Fibroblast of skin of right quadriceps (primary cell): Measurements from ENCODE around the gene OR4F15.
A peak's percentile ranks its signal among the peaks of the same experiment; 100 is the strongest.
"Not testable (repeated sequence)": the region's sequence is repeated elsewhere in the genome, so short reads cannot be mapped to it uniquely, and the experiment has no call there.

ENCODE experiments used
- DNase-seq: peaks from one replicate; pipeline ENCODE4 v3.0.0-alpha.2; 2013

Gene OR4F15, protein sequence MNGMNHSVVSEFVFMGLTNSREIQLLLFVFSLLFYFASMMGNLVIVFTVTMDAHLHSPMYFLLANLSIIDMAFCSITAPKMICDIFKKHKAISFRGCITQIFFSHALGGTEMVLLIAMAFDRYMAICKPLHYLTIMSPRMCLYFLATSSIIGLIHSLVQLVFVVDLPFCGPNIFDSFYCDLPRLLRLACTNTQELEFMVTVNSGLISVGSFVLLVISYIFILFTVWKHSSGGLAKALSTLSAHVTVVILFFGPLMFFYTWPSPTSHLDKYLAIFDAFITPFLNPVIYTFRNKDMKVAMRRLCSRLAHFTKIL

DNA sequence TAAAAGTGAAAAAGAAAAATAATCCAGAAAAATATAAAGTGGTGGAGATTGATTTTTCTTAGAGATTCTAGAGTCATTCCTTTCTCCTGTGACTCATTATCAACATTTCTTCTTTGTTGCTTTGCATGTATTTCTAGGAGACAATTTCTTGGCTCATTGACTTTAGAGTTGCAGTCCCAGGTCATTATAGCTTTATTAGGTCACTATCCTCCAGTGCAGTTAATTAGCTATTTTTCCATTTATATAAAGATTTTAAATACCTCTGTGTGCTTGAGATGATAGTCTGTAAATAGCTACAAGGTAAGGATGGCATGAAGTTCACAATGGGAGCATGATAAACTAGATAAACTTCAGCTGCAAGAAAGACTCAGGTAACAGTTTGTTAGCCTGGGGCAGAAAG, at the start of gene OR4F15:
Gene OR4F15 (plus strand): TSS at position 301 of the 400 bp plus-strand sequence. CDS start 5,985 bp downstream, outside the sequence.
- no peak for DNase-seq

DNA sequence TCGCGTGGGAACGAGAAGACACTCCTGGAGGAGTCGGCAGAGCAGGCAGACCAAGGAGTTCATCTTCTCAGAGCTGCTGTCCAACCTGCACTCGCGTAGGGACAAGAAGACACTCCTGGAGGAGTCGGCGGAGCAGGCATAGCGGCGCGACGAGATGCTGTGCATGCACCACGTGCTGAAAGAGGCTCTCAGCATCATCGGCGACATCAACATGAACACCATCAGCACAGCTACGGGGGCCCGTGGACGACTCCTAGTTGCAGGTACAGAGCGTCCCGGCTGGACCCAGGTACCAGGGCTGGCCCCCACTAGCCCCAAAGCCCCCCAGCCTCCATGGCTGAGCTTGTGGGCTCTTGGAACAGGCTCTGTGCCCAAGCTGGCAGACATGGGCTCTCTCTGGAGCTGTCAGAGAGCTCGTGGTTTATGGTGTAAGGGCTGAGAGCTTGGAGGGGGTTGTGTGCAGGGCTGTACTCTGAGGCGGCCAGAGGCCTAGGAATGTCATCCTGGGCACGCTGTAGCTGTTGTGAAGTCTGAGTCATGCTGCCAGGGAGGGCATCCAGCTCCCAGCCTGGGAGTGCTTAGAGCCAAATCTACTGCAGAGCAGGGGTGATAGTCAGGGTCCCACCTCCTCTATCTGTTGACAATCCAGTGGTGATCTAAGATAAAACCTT, 47.2 kb upstream of the OR4F15 start:
- not testable (repeated sequence) for DNase-seq

GRCh38 chr15:101765340-101765671, 46.7 kb upstream of the OR4F15 start:
- DNase-seq, result not testable (repeated sequence)

DNA sequence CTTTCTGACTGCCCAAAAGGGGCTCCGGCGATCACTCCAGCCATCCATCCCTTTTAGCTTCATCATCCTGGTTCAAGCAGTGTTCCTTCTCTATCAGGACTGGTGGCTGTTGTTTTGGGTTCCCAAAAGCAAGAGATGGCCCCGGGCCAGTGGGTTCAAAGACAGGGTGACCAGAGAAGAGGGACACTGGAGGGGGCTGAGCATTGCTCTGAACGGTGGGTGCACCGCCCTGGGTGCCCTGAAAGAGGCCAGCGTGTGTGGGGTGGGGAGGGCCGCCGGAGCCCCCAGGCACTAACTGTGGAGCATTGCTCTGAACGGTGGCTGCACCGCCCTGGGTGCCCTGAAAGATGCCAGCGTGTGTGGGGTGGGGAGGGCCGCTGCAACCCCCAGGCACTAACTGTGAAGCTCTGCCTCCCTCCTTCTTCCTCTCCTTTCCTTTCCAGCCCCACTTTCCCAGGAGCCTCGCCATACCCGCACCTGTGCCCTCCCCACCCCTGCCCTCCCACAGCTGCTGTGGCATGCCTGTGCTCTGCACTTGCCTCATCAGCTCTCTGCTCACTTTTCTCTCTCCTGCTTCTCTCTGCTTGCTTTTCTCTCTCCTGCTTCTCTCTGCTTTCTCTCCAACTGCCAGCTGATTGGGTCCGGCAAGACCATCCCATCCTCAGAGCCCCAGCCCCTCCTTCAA, 46.1 kb upstream of the OR4F15 start:
- DNase-seq, result no peak

DNA sequence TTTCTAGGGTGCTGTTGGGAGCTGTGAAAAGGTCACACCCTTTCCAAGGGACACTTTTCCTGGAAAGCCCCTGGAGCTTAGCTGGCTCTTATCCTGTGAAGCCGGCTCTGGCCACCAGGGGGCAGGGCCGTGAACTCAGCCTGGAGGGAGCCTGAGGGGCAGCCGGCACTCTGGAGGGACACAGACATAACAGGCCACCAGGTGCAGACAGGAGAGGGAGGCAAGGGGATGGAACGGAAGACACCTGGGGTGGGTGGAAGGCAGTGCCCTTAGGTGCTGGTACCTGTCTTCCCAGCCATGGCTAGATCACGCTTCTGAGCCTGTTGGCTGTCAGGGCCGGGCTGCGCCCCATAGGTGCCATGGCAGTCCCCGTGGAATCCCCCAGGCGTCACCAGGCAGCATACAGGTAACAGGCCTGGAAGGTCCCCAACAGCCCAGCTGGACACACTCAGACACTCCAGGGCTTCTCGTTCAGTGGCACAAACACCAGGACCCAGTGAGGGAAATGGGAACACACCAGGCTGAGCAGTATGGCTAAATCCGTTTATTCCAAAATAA, 44.8 kb upstream of the OR4F15 start:
- DNase-seq, result not testable (repeated sequence)

DNA sequence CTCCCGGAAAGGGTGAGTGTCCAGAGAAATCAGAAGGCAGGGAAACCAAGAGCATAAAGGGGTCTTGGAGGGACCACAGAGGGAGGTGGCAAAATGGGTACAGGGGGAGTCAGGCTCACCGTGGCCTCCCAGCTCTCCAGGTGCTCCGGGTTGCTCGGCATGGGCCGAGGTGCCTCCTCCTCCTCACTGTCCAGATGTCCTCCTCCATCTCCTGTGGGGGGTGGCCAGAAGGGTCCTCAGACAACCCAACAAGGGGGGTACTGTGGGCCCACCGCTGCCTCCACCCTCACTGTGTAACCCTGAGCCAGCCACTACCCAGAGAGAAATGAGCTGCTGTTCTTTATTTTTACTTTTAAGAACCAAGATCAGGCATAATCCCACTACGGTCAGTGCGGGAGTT, 39.1 kb upstream of the OR4F15 start:
- DNase-seq, result no peak

DNA sequence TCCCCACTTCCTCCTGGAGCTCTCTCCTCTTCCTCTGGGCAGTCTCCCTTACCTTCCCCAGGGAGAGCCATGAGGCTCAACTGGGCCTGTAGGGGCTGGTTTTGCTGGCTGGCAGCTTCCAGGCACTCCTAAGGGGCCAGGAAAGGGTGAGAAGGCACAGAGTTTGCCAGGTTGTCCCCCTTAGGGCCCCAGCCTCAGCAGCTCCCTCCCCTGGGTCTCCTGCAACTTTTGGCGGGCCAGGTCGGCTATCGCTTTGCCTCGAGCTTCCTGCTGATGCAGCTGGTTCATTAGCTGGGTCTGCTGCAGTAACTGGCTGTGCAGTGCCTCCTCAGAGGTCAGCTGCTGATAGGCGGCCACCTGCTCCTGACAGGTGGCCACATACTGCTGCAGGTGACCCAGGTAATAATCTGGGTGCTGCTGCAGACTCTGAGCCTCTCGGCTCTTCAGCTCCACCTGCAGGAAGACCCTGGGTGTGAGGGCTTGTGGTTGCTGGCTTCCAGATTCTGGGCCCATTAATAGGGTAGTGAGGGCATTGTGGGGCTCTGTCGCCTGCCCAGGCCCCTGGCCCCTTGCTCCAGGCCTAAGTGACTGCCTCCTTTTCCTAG, 38.4 kb upstream of the OR4F15 start:
- no peak for DNase-seq

DNA sequence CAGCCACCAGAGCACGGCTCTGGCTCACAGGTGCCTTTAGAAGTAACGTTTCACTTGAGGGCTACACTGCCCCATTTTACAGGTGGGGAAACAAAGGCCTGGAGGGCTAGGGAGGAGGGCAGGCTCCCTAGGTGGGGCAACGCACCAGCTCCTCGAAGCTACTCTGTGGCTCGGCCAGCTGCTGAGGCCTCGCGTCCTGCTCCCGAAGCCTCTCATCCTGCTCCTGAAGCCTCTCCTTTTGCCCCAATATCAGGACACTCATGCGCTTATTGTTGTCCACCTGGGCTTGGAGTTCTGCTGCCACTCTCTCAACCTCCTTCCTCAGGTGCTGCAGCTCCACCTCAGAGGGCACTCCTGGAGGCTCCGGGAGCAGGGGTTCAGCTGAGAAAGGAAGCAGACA, 36.9 kb upstream of the OR4F15 start:
- DNase-seq, result no peak

DNA sequence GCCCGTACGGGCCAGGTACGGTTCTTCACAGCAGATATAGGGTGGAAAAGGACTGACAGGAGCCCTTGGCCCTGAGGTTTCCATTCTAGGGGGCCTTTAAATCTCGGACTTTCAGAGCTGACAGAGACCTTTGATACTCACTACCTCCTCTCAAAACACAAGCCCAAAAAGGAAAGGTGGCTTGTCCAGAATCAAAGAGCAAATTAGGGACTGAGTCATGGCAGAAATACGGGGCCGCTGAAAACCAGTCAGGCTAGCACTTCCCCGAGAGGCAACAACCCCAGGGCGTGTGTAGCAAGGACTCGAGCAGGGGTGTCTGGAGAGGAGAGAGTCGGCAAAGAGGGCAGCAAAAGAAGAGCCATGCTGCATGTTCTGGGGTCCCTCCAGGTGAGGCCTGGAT, 33.4 kb upstream of the OR4F15 start:
- DNase-seq, result not testable (repeated sequence)

- peak; percentile 11 for DNase-seq
These were observed 31.8 kb upstream of the OR4F15 start for GRCh38 chr15:101780225-101780624.

- DNase-seq, result no peak
These were observed 30.1 kb upstream of the OR4F15 start for GRCh38 chr15:101781928-101782327.

- DNase-seq, result no peak
These were observed 27.4 kb upstream of the OR4F15 start for GRCh38 chr15:101784644-101785043.

DNA sequence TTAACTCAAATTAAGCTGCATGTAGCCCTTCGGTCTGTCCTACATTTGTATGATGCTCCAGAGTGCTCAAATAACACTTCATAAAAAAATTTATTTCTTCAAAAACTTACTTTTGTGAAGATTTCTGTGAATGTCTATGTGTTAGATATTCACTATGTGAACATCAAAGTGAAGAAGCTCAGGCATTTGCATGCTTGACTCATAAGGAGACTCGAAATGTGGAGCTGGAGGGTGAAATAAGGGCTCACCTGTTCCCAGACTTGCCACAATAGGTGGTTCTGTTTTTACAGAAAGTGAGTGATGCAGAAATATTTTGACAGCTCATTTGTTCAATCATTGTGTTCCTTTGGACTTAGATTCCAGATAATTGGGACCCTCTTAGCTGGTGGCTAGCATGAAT, 25.6 kb upstream of the OR4F15 start:
- DNase-seq, result not testable (repeated sequence)

GRCh38 chr15:101788001-101788400, 24.0 kb upstream of the OR4F15 start:
- not testable (repeated sequence) for DNase-seq

- not testable (repeated sequence) for DNase-seq
These were observed 23.3 kb upstream of the OR4F15 start for GRCh38 chr15:101788503-101789269.

- DNase-seq, result not testable (repeated sequence)
These were observed 21.3 kb upstream of the OR4F15 start for GRCh38 chr15:101790748-101791147.

DNA sequence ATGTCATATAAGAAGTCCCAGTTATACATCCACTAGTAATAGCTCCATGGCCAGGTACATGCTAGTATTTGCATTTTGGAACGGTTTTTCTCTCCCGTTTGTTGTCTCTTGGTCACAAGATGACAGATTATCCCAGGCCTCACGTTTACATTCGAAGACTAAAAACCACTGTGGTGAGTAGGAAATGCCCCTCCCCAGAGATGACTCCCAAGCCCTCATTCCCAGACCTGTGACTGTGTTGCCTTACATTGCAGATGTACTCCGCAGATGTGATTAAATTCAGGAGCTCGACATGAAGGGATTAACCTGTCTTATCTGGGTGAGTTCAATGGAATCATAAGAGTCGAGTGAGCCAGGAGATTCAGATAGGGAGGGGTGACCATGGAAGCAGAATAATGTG, 18.0 kb upstream of the OR4F15 start:
- DNase-seq, result not testable (repeated sequence)

DNA sequence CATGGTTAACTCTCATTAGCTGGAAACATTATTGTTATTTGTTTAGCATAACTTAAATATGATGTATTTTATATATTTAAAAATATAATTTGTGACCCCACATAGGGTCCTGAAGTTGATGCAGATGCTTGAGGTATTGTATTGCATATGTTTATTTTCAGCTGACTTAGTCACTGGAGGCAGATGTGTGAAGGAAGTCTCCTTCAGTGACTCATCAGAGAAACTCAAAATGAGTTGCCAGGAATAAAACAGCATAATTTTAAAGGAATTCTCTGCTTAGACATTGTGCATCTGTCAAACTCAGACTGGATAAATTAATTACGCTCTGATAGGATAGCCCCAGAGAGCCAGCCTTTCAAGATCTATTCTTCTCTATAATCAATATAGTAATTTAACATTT, 16.5 kb upstream of the OR4F15 start:
- peak; percentile 83 for DNase-seq

- DNase-seq, result no peak
These were observed 12.3 kb upstream of the OR4F15 start for GRCh38 chr15:101799665-101800064.

DNA sequence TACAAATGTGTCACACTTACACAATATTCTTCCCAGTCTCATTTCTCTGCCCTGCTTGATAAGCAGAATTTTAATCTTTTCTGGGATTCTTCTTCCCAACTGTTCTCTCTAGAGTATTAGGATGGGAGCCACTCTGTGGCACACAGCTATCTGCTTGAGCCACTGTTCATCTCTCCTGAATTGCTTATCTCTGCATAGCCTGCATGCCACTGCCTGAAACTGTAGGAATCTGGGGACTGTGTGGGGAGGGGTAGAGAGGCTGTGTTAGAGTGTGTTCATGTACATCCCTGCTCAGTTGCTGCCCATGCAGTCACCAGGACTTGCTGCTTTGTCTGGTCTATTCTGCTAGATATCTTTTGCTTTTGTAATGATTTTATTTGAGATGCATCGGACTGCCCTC, 11.0 kb upstream of the OR4F15 start:
- no peak for DNase-seq

DNA sequence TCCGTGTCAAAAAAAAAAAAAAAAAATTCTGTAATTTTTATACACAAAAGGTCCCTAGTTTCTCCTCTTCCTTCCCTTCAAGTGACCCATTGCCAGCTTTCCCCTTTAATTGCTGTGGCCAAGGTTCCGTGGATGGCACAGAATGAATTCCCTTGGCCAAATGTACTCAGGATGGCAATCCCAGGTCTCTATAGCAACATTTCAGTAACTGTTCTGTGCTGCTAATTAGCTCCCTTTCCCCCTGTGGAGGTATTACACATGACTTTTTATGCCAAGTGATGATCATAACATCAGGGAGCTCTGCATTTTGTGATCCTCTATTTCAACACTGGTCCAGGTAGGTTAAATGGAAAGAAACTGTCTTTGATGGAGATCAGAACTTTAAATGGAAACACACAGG, 8.8 kb upstream of the OR4F15 start, which contains the start of gene OR4F6:
Gene OR4F6 (plus strand): TSS at position 301 of the 400 bp plus-strand sequence. CDS start 2,211 bp downstream, outside the sequence.
- DNase-seq, result no peak

DNA sequence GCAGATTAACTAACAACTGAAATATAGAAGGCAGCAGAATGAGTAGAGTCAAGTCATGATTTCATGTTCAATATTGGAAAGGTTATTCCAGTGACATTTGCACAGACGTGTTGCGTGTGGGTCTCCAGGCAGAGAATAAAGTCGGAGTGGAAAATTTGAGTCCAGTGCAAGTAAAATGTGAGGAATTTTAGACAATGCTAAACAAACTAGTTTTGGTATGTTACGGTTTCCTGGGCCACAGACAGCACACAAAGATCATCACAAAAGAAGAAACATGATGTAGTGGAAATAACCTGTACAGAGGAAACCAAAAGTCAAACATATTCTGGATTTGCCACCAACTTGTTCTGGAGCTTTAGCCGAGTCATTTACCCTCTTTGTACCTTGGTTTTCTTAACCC, 8.3 kb upstream of the OR4F15 start:
- DNase-seq, result no peak
